Spleen (tissue), 7 donors: Measurements from ENCODE around the gene NSG1.

Source experiments
- CTCF ChIP-seq, 11 experiments: fragments of 200-600 bp in 7 of 11; fragments of 450-650 bp in 4 of 11; sonication (generic) in 4 of 11; IDR thresholded peaks in 8 of 11; conservative IDR thresholded peaks in 3 of 11; 1 replicate in 7 of 11; 2 replicates in 4 of 11; pipeline versions ENCODE4 v1.4.0 to v1.8.0; 2016 to 2021; ENCODE audit warnings: antibody characterized with exemption in 11 of 11, inconsistent platforms in 4 of 11, mild to moderate bottlenecking in 1 of 11
- POLR2AphosphoS5 ChIP-seq, 3 donors: sonication (generic); formaldehyde crosslinking; IDR thresholded peaks; one replicate each; pipeline ENCODE4 v1.5.1; 2017; ENCODE audit warnings: antibody characterized with exemption in 3 of 3
- donor health status: DM: no; HTN: no; CAD: no; lungs with moderate emphysema.
- donor health status: DM: no; HTN: no; CAD: no.
- donor health status: DM: no; HTN: no; CAD: no.

GRCh38 chr4:4461850-4462249, 74.9 kb downstream of the NSG1 start:
- TF ChIP-seq CTCF (IDR thresholded peaks at IDR 0.05 in 8 of 11, conservative IDR thresholded peaks at IDR 0.05 in 3 of 11) (no peak), POLR2AphosphoS5 (IDR thresholded peaks at IDR 0.05) (no peak)
